OCI-LY7 (cell line): ENCODE data around the gene LRP1B. TPM values are rescaled to one million over a fixed set of nuclear protein-coding genes. Genes with fewer than 3 reads are reported as not detected.
"Not testable (repeated sequence)": the region's sequence is repeated elsewhere in the genome, so short reads cannot be mapped to it uniquely, and the experiment has no call there.

Experiments
- BruUV-seq: library from RNA; stranded (reverse); fragments of 400-500 nt; replicated peaks from 2 replicates; lab custom pipeline; 2021; lab: Mats Ljungman, UMichigan
- CTCF ChIA-PET: fragments of 300-600 bp; sonication (Branson Sonifier 250); formaldehyde crosslinking; loops from one replicate; lab custom pipeline; 2022; ENCODE audit warnings: antibody characterized with exemption; ENCODE audit not compliant: unreplicated experiment; lab: Charles Lee
- POLR2A ChIA-PET: fragments of 300-600 bp; sonication (Branson Sonifier 250); formaldehyde crosslinking; loops from one replicate; lab custom pipeline; 2022; ENCODE audit warnings: antibody characterized with exemption; lab: Charles Lee
- DNase-seq: peaks from one replicate; pipeline ENCODE4 v3.0.0-alpha.2; 2015; ENCODE audit warnings: low spot score
- H2AFZ ChIP-seq: fragments of 200-600 bp; sonication (generic), shearing (Covaris generic); 2 replicates; pipeline ENCODE4 v1.6.1; 2014; ENCODE audit warnings: mild to moderate bottlenecking, antibody characterized with exemption, low read length, moderate library complexity
- H3K27ac ChIP-seq: fragments of 200-600 bp; sonication (generic); 2 replicates; pipeline ENCODE4 v1.5.1; 2014; ENCODE audit warnings: mixed run types, low read depth, mild to moderate bottlenecking, moderate library complexity, low read length, inconsistent platforms; ENCODE audit not compliant: poor library complexity, severe bottlenecking
- H3K36me3 ChIP-seq: fragments of 200-600 bp; sonication (generic); 2 replicates; pipeline ENCODE4 v1.6.1; 2014; ENCODE audit warnings: mild to moderate bottlenecking, antibody characterized with exemption, low read length, moderate library complexity, mixed read lengths; ENCODE audit not compliant: insufficient read depth
- H3K4me1 ChIP-seq: fragments of 200-600 bp; sonication (generic); 2 replicates; pipeline ENCODE4 v1.5.1; 2014; ENCODE audit warnings: mild to moderate bottlenecking, low read length; ENCODE audit not compliant: insufficient read depth, poor library complexity, severe bottlenecking
- H3K4me2 ChIP-seq: fragments of 200-600 bp; sonication (generic); 2 replicates; pipeline ENCODE4 v1.6.1; 2014; ENCODE audit warnings: mild to moderate bottlenecking, low read length
- H3K4me3 ChIP-seq: fragments of 200-600 bp; sonication (generic); 2 replicates; pipeline ENCODE4 v1.5.1; 2014; ENCODE audit warnings: mild to moderate bottlenecking, low read depth, low read length; ENCODE audit not compliant: poor library complexity, severe bottlenecking
- H3K79me2 ChIP-seq: fragments of 200-600 bp; sonication (generic); 2 replicates; pipeline ENCODE4 v1.6.1; 2016; ENCODE audit warnings: low read depth, mild to moderate bottlenecking, low read length, moderate library complexity, mixed read lengths; ENCODE audit not compliant: insufficient read depth
- H3K9me2 ChIP-seq: fragments of 200-600 bp; sonication (generic); 2 replicates; pipeline ENCODE4 v1.6.1; 2016; ENCODE audit warnings: mild to moderate bottlenecking, low read length, mixed read lengths; ENCODE audit not compliant: insufficient read depth
- H3K9me3 ChIP-seq: fragments of 200-600 bp; sonication (generic); 2 replicates; pipeline ENCODE4 v1.6.1; 2014; ENCODE audit warnings: mild to moderate bottlenecking, mixed run types, low read length, mixed read lengths
- H4K20me1 ChIP-seq: fragments of 200-600 bp; sonication (generic); 2 replicates; pipeline ENCODE4 v1.6.1; 2014; ENCODE audit warnings: mild to moderate bottlenecking, antibody characterized with exemption, low read length, moderate library complexity, mixed read lengths; ENCODE audit not compliant: insufficient read depth
- EZH2phosphoT487 ChIP-seq: fragments of 200-600 bp; sonication (generic); IDR thresholded peaks from 2 replicates; pipeline ENCODE4 v1.6.1; 2018; ENCODE audit warnings: low read depth, borderline replicate concordance, mild to moderate bottlenecking, mixed run types, antibody characterized with exemption, low read length, moderate library complexity, mixed read lengths
- intact Hi-C: fragments of 100-400 bp; cut with micrococcal nuclease; formaldehyde crosslinking; loops from one replicate; pipeline ENCODE4 v1.10.0; 2022; ENCODE audit not compliant: unreplicated experiment
- total RNA-seq, 2 experiments: library from RNA; depleted of rRNA in 1 of 2; stranded (reverse); fragments of >200 nt in 1 of 2; shearing (Covaris generic) in 1 of 2; gene quantifications; 2 replicates each; pipeline ENCODE4 v1.2.3, GENCODE V29; 2014 to 2022
- TF ChIP-seq, protein P1 (sequence below): fragments of 200-600 bp; sonication (generic); conservative IDR thresholded peaks from 2 replicates; pipeline ENCODE4 v1.5.1; 2014; ENCODE audit warnings: mild to moderate bottlenecking, antibody characterized with exemption, low read length, moderate library complexity, mixed read lengths

Gene LRP1B
- total RNA-seq, 2 experiments from 2014 or later: not detected

- POLR2A ChIA-PET: no interaction called here
- TF ChIP-seq, protein P1, sequence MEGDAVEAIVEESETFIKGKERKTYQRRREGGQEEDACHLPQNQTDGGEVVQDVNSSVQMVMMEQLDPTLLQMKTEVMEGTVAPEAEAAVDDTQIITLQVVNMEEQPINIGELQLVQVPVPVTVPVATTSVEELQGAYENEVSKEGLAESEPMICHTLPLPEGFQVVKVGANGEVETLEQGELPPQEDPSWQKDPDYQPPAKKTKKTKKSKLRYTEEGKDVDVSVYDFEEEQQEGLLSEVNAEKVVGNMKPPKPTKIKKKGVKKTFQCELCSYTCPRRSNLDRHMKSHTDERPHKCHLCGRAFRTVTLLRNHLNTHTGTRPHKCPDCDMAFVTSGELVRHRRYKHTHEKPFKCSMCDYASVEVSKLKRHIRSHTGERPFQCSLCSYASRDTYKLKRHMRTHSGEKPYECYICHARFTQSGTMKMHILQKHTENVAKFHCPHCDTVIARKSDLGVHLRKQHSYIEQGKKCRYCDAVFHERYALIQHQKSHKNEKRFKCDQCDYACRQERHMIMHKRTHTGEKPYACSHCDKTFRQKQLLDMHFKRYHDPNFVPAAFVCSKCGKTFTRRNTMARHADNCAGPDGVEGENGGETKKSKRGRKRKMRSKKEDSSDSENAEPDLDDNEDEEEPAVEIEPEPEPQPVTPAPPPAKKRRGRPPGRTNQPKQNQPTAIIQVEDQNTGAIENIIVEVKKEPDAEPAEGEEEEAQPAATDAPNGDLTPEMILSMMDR: no peak
- TF ChIP-seq EZH2phosphoT487: no peak
Measured at GRCh38 chr2:141828761-141829160, 302.1 kb downstream of the LRP1B start.

GRCh38 chr2:141824790-141825189 lies 306.0 kb downstream of the LRP1B start:
- Histone ChIP-seq H4K20me1 (no peaks in the 10 kb centered on the region), H3K4me1 (no peaks in the 10 kb centered on the region), H3K27ac (no peak overlapping the region), H2AFZ (no peak overlapping the region), H3K4me3 (no peak overlapping the region), H3K4me2 (no peak overlapping the region), H3K79me2 (no peaks in the 10 kb centered on the region), H3K9me3 (no peaks in the 10 kb centered on the region), H3K36me3 (no peaks in the 10 kb centered on the region), H3K9me2 (no peaks in the 10 kb centered on the region)
- intact Hi-C loops: no loop called here
- ChIA-PET CTCF (no interaction called here), POLR2A (no interaction called here)
- no peak for DNase-seq
- BruUV-seq: no TSS peak
- TF ChIP-seq, protein P1: no peak
- TF ChIP-seq EZH2phosphoT487: no peak

More at GRCh38 chr2:141828761-141829160, 302.1 kb downstream of the LRP1B start:
- Histone ChIP-seq H3K27ac (no peak overlapping the region), H3K9me3 (no peaks in the 10 kb centered on the region), H3K79me2 (no peaks in the 10 kb centered on the region), H3K36me3 (no peaks in the 10 kb centered on the region), H3K4me3 (no peak overlapping the region), H4K20me1 (no peaks in the 10 kb centered on the region), H3K9me2 (no peaks in the 10 kb centered on the region), H3K4me1 (no peaks in the 10 kb centered on the region), H2AFZ (no peak overlapping the region), H3K4me2 (no peak overlapping the region)
- intact Hi-C loops: no loop called here
- no TSS peak for BruUV-seq
- DNase-seq: no peak
- CTCF ChIA-PET: no interaction called here

DNA sequence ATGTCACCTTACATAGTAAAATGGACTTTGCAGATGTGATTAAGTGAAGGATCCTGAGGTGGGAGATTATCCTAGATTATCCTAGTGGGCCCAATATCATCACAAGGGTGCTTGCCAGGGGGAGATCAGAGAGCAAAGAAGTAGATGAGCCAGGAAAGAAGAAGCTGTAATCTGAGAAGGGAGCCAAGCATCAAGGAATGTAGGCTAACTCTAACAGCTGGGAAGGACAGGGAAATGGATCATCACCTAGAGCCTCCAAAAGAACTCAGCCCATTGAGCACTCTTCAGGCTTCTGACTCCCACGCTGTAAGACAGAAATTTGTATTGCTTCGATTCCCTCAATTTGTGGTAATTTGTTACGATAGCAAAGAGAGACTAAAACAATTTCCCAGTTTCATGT lies 309.9 kb downstream of the LRP1B start:
- H4K20me1 ChIP-seq: no peaks in the 10 kb centered on the region
- H3K4me2 ChIP-seq: no peak overlapping the region
- no peaks in the 10 kb centered on the region for H3K9me3 ChIP-seq
- no peak for DNase-seq
- H3K4me1 ChIP-seq: no peaks in the 10 kb centered on the region
- no peaks in the 10 kb centered on the region for H3K79me2 ChIP-seq
- ChIA-PET CTCF (no interaction called here), POLR2A (interaction anchor here (0.6 kb wide), 1 partner anchor 415 kb away, joined by 4 read pairs; no protein-coding TSS in a partner anchor)
- H2AFZ ChIP-seq: no peak overlapping the region
- no TSS peak for BruUV-seq
- H3K4me3 ChIP-seq: no peak overlapping the region
- no peak for TF ChIP-seq EZH2phosphoT487
- TF ChIP-seq, protein P1: no peak
- no peak overlapping the region for H3K27ac ChIP-seq
- no peaks in the 10 kb centered on the region for H3K36me3 ChIP-seq
- H3K9me2 ChIP-seq: no peaks in the 10 kb centered on the region
- intact Hi-C loops: no loop called here

DNA sequence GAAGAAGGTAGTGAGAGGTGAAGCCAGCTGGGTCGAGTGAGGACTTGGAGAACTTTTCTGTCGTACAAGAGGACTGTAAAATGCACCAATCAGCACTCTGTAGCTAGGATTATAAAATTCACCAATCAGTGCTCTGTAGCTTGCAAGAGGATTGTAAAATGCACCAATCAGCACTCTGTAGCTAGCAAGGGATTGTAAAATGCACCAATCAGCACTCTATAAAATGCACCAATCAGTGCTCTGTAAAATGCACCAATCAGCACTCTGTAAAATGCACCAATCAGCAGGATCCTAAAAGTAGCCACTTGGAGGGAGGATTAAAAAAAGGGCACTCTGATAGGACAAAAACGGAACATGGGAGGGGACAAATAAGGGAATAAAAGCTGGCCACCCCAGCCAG lies 315.5 kb downstream of the LRP1B start:
- intact Hi-C loops, H3K9me2 ChIP-seq, BruUV-seq, H3K4me2 ChIP-seq, CTCF ChIA-PET, H3K4me1 ChIP-seq, H3K79me2 ChIP-seq, H2AFZ ChIP-seq, DNase-seq, H3K36me3 ChIP-seq, H3K9me3 ChIP-seq, H3K4me3 ChIP-seq, H4K20me1 ChIP-seq, H3K27ac ChIP-seq: not testable (repeated sequence)
- POLR2A ChIA-PET: interaction anchor here (0.6 kb wide), 1 partner anchor 394 kb away, joined by 3 read pairs; no protein-coding TSS in a partner anchor
